ENCODE measurements around the gene MSX2.

- TF ChIP-seq CTCF (IDR thresholded peaks at IDR 0.05), result no peak
- TF ChIP-seq POLR2A (IDR thresholded peaks at IDR 0.05), result no peak
- TF ChIP-seq EP300 (IDR thresholded peaks at IDR 0.05), result no peak
Observed at GRCh38 chr5:174690271-174690670, 34.1 kb upstream of the MSX2 start.

Data from tibial nerve (tissue), 4 donors.